Fibroblast of gingiva (primary cell): Measurements from ENCODE around the gene OR14A16.

ENCODE experiments used
- DNase-seq: peaks from one replicate; pipeline ENCODE4 v3.0.0-alpha.2; 2011; ENCODE audit warnings: low read depth

Gene OR14A16, protein sequence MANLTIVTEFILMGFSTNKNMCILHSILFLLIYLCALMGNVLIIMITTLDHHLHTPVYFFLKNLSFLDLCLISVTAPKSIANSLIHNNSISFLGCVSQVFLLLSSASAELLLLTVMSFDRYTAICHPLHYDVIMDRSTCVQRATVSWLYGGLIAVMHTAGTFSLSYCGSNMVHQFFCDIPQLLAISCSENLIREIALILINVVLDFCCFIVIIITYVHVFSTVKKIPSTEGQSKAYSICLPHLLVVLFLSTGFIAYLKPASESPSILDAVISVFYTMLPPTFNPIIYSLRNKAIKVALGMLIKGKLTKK

GRCh38 chr1:247824023-247824422 lies at the start of gene OR14A16:
OR14A16 (minus strand) TSS chr1:247824119; CDS start chr1:247815729, 8,390 bp downstream.
- no peak for DNase-seq

DNA sequence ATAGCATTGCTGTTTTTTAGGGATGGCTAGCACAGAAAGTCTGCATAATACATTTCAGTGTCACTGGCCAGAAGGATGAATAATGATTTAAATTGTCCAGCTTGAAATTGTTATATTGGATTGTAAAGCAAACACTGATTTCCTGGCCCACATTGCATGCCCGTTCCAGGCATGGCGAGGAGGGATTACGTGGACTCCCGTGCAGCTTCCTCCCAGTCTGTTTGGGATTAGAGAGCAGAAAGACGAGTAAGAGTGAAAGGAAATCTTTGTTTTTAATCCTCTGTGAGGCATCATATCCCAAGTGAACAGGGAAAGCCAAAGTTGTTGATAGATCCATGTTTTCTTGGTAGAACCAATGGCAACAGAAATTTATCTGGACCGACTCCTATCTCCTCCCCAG lies 41.5 kb upstream of the OR14A16 start:
- DNase-seq: no peak

- DNase-seq: no peak
These were observed 40.7 kb upstream of the OR14A16 start for GRCh38 chr1:247864644-247865043.

DNA sequence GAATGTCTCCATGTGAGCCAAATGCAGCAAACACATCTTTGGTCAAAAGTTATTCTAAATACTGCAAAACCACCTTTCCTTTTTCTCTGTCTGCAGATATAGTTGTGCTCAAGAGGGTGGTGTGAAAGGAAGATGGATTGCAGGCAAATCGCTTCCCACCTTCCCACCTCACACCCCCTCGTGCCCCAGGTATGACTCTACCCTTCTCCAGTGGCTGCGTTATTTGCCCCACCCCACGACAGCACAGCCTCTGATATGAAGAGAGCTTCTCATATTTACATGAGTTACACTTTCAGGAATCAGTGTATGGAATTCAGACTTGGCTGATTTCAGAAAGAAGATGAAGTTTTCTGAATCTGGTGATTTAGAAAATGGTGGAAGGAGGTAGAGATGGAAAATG lies 38.8 kb upstream of the OR14A16 start:
- no peak for DNase-seq

- DNase-seq: no peak
These were observed 34.2 kb upstream of the OR14A16 start for GRCh38 chr1:247857985-247858619.

- no peak for DNase-seq
These were observed 33.4 kb upstream of the OR14A16 start, which contains the start of gene TRIM58 for GRCh38 chr1:247857069-247857984. TRIM58 (plus strand) TSS chr1:247857187; CDS start chr1:247857247, 60 bp downstream.

DNA sequence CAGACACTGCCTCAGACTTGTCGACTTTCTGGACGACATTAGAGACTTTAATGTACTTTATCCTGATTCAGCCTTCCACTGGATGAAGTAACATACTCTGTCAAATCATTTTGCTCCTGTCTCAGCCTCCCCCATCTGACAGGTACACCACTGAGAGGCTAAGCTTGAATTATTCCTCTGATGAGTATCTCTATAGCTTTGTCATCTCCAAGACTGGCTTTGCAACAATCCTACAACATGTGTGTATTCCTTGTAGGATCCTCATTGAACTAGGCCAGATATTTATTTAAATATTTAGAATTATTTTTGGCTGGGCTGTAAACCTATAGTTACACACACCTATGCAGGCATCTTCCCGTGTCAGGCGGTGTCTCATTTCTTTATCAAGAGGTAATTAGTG lies 32.0 kb upstream of the OR14A16 start:
- DNase-seq: no peak

GRCh38 chr1:247854899-247855545 lies 31.1 kb upstream of the OR14A16 start:
- DNase-seq: no peak

DNA sequence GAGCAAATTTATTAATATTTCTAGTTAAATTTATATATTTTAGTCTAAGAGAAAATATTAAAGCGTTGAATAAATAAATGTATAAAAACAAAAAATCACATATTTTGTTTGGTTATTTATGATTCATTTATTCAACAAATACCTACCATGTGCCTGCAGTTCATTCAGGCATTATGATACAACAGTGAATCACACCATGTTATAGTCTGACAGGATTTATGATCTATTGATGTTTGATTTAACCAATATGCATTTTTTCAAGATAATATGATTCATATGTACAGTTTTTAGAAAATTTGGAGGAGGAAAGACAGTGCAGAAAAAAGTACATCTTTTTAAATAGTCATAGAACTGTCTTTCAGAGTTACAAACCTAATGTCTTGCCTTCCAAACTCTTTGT lies 25.7 kb upstream of the OR14A16 start:
- no peak for DNase-seq

GRCh38 chr1:247848346-247848745 lies 24.4 kb upstream of the OR14A16 start:
- DNase-seq: no peak

- no peak for DNase-seq
These were observed 21.7 kb upstream of the OR14A16 start for GRCh38 chr1:247845693-247846017.

DNA sequence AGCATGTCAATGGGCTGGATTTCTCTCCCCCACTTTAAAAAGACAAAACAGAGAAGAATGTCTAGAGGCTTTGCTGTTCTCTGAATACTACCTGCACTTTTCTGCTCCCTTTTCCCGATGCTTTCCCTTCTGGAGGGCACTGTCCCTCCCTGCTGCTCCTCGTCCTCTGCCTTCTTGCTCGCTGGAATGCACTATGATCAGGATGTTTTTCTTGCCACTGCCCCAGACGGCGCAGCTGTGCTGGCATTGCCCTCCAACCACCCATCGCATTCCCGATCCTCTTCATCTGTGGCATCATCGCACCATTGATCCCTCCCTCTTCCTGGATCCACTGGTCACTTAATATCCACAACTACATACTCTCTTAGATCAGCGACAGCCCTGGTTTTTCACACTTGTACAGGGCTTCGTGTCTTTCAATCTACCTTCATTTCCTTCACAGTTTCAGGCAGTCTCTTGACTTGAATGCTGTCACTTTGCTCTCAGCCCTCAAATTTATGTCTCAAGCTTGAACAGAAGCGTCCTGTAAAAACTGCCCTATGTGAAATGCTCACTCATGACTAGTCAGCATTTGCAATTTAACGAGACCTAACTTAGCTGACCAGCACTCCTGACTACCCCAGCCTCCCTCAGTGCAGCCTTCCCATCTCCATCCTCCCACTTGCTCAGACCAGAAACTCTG lies 21.2 kb upstream of the OR14A16 start:
- DNase-seq: no peak

DNA sequence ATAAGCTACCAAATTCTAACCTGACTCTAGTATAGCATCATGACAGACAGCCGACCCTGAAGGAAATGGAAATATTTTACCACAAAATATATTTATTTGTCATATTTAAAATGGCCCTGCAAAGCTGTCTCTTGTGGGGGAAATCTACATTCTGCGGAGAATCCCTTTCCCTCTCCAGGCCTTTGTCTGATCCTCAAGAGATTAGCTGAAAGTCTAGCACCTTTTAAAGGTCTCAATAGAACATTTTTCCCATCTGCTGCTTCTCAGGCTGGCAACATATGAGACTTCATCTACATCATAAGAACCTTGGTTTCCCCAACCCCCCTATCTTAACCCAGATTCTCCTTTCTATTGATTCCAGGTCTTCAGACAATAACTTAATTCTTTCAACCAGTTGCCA lies 19.5 kb upstream of the OR14A16 start:
- DNase-seq: no peak

DNA sequence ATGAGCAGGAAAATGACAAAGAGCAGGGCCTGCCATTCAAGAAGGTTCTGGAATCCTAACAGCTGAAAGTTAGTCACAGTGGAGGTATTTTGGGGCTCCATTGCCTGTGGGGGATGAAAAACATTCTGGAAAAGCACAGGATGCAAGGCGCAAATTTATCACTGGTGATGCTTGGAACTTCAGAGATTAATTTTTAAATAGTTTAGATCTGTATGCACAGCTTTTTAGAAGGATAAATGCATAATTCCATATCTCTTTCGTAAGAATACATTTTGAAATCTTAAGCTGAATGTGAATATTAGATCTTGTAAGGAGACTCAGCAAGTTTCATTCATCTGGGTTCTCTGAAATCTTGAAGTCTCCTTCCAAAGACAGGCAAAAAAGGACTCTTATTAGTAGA lies 17.9 kb upstream of the OR14A16 start, which contains the start of gene OR11L1:
Gene OR11L1 (minus strand): TSS at position 101 of the 400 bp plus-strand sequence. CDS start 0 bp downstream, at position 101.
- DNase-seq: no peak

GRCh38 chr1:247840818-247841217 lies 16.9 kb upstream of the OR14A16 start:
- no peak for DNase-seq

GRCh38 chr1:247833601-247834000 lies 9.7 kb upstream of the OR14A16 start:
- no peak for DNase-seq

GRCh38 chr1:247829656-247830055 lies 5.7 kb upstream of the OR14A16 start:
- DNase-seq: no peak

- DNase-seq: no peak
These were observed 1.4 kb upstream of the OR14A16 start for GRCh38 chr1:247825362-247825761.

- no peak for DNase-seq
These were observed 1.9 kb downstream of the OR14A16 start for GRCh38 chr1:247822060-247822459.

DNA sequence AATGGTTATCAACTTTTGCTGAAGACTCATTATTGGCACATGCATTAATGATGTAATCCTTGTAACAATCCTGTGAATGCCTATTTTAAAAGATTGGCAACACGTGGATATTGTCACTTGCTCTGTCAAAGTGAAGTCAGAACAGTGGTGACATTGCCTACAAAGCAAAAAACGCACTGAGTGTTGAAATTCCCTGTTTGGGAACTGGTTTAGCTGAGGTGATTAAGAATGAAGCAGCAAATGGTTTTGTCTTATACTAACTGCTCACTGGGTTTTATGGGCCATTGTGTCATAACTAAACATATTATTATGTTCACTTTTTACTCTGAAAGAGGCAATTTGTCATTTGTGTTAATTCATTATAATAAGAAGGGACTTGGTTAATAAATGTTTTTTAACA lies 11.3 kb downstream of the OR14A16 start:
- DNase-seq: no peak

DNA sequence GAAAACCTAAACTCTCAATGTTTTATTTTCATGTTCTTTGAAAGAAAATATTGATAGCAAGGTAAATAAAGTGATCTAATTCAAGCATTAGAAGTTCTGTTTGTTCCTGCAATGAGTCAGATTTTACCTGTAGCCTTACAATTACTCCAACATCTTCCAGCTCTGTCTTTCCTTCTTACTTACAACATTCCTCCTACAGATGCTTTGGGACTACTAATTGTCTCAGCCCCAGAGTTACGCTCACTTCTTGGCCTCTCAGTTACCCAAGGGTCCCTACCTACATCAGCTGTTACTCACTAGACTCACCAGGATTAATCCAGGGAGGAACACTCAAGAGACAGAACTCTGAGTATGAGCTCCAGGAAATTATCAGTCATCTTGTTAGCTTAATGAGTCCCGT lies 26.4 kb downstream of the OR14A16 start:
- DNase-seq: no peak

- no peak for DNase-seq
These were observed 54.3 kb downstream of the OR14A16 start for GRCh38 chr1:247769603-247770002.
